H1 (cell line): Measurements from ENCODE around the gene ATM. TPM values are rescaled to one million over a fixed set of nuclear protein-coding genes. Genes with fewer than 3 reads are reported as not detected.
A peak's percentile ranks its signal among the peaks of the same experiment; 100 is the strongest.

ENCODE experiments used
- CTCF ChIA-PET: fragments of 300-600 bp; sonication (Branson Sonifier 250); formaldehyde crosslinking; loops from one replicate; lab custom pipeline; 2021; ENCODE audit not compliant: partially characterized antibody; lab: Charles Lee
- POLR2A ChIA-PET: fragments of 300-600 bp; sonication (Branson Sonifier 250); formaldehyde crosslinking; loops from one replicate; lab custom pipeline; 2021; ENCODE audit warnings: inconsistent platforms; ENCODE audit not compliant: partially characterized antibody; lab: Charles Lee
- DNase-seq, 2 experiments: peaks; one replicate each; pipeline versions ENCODE4 v3.0.0 to v3.0.0-alpha.2; 2010 to 2022; ENCODE audit warnings: low spot score in 2 of 2, low read depth in 1 of 2, mixed read lengths in 1 of 2
- FAIRE-seq: peaks from 2 replicates; lab custom pipeline; 2011; peaks lifted over from hg19 to GRCh38; lab: Jason Lieb, UNC
- H2AFZ ChIP-seq: 2 replicates; pipeline ENCODE4 v1.8.1; 2012; ENCODE audit warnings: low read length, inconsistent platforms
- H2AK5ac ChIP-seq: 2 replicates; pipeline ENCODE4 v1.6.1; 2013; ENCODE audit warnings: low read depth, low read length
- H2BK120ac ChIP-seq: replicated peaks from 2 replicates; pipeline ENCODE3; 2013; ENCODE audit warnings: low read depth, low read length, inconsistent platforms
- H2BK12ac ChIP-seq: 2 replicates; pipeline ENCODE4 v1.6.1; 2013; ENCODE audit warnings: low read depth, low read length
- H2BK15ac ChIP-seq: 2 replicates; pipeline ENCODE4 v1.6.1; 2013; ENCODE audit warnings: low read length
- H2BK20ac ChIP-seq: 2 replicates; pipeline ENCODE4 v1.6.1; 2013; ENCODE audit warnings: low read length
- H2BK5ac ChIP-seq: 2 replicates; pipeline ENCODE4 v1.6.1; 2013; ENCODE audit warnings: low read depth, low read length
- H3K14ac ChIP-seq: 2 replicates; pipeline ENCODE4 v1.6.1; 2013; ENCODE audit warnings: inconsistent platforms; ENCODE audit not compliant: insufficient read length
- H3K18ac ChIP-seq: 2 replicates; pipeline ENCODE4 v1.6.1; 2013; ENCODE audit warnings: low read length; ENCODE audit errors: extremely low read depth
- H3K23ac ChIP-seq: 2 replicates; pipeline ENCODE4 v1.6.1; 2013; ENCODE audit warnings: inconsistent platforms; ENCODE audit not compliant: insufficient read length
- H3K23me2 ChIP-seq: 2 replicates; pipeline ENCODE4 v1.6.1; 2013; ENCODE audit warnings: low read depth, low read length
- H3K27ac ChIP-seq: 2 replicates; pipeline ENCODE4 v1.6.1; 2011; ENCODE audit warnings: low read depth, low read length, inconsistent platforms
- H3K27me3 ChIP-seq, 4 experiments: replicated peaks in 1 of 4; 1 replicate in 1 of 4; 2 replicates in 3 of 4; pipeline versions ENCODE4 v1.6.1 to v1.8.1; 2011 to 2013; ENCODE audit warnings: low read length in 3 of 4, mild to moderate bottlenecking in 3 of 4, inconsistent platforms in 2 of 4, mixed read lengths in 2 of 4, moderate library complexity in 1 of 4; ENCODE audit not compliant: control insufficient read depth in 3 of 4, insufficient read depth in 3 of 4; ENCODE audit errors: extremely low read depth in 1 of 4
- H3K36me3 ChIP-seq, 4 experiments: 2 replicates each; pipeline versions ENCODE4 v1.6.1 to v1.8.1; 2011 to 2013; ENCODE audit warnings: mild to moderate bottlenecking in 4 of 4, low read length in 3 of 4, moderate library complexity in 2 of 4, control low read depth in 1 of 4, inconsistent platforms in 1 of 4; ENCODE audit not compliant: insufficient read depth in 4 of 4, control insufficient read depth in 2 of 4
- H3K4ac ChIP-seq: replicated peaks from 2 replicates; pipeline ENCODE3; 2013; ENCODE audit warnings: low read length, low read depth, mixed read lengths, inconsistent platforms; ENCODE audit not compliant: insufficient read length
- H3K4me1 ChIP-seq, 4 experiments: replicated peaks in 1 of 4; 1 replicate in 1 of 4; 2 replicates in 3 of 4; pipeline versions ENCODE4 v1.6.1 to v1.8.1; 2011 to 2013; ENCODE audit warnings: low read length in 3 of 4, inconsistent platforms in 2 of 4, mixed read lengths in 1 of 4; ENCODE audit not compliant: insufficient read depth in 4 of 4, control insufficient read depth in 3 of 4
- H3K4me2 ChIP-seq, 2 experiments: 2 replicates each; pipeline versions ENCODE4 v1.6.1 to v1.8.1; 2011 to 2013; ENCODE audit warnings: low read depth in 2 of 2, low read length in 2 of 2, control low read depth in 1 of 2, inconsistent platforms in 1 of 2, mild to moderate bottlenecking in 1 of 2; ENCODE audit not compliant: insufficient read depth in 1 of 2
- H3K4me3 ChIP-seq, 4 experiments: fragments of 200-600, 300-600 bp in 1 of 4; sonication (generic), shearing (Covaris generic), sonication (Bioruptor Twin) in 1 of 4; 2 replicates each; pipeline versions ENCODE4 v1.5.1 to v1.8.1; 2011 to 2016; ENCODE audit warnings: low read length in 4 of 4, low read depth in 3 of 4, control low read depth in 2 of 4, inconsistent platforms in 2 of 4, mild to moderate bottlenecking in 2 of 4, mixed read lengths in 1 of 4, moderate library complexity in 1 of 4; ENCODE audit not compliant: insufficient read depth in 2 of 4; ENCODE audit errors: extremely low read depth in 1 of 4
- H3K56ac ChIP-seq: replicated peaks from 2 replicates; pipeline ENCODE3; 2013; ENCODE audit warnings: low read depth, mild to moderate bottlenecking, mixed read lengths, low read length, inconsistent platforms; ENCODE audit not compliant: insufficient read length
- H3K79me1 ChIP-seq: 2 replicates; pipeline ENCODE4 v1.6.1; 2013; ENCODE audit warnings: low read depth, low read length, control low read depth
- H3K79me2 ChIP-seq, 2 experiments: 2 replicates each; pipeline versions ENCODE4 v1.6.1 to v1.8.1; 2012 to 2013; ENCODE audit warnings: low read length in 2 of 2, mild to moderate bottlenecking in 2 of 2, inconsistent platforms in 1 of 2; ENCODE audit not compliant: insufficient read depth in 2 of 2, control insufficient read depth in 1 of 2
- H3K9ac ChIP-seq, 4 experiments: replicated peaks in 1 of 4; 1 replicate in 1 of 4; 2 replicates in 3 of 4; pipeline versions ENCODE4 v1.6.1 to v1.8.1; 2011 to 2013; ENCODE audit warnings: low read depth in 3 of 4, low read length in 3 of 4, control low read depth in 2 of 4, mild to moderate bottlenecking in 2 of 4, moderate library complexity in 2 of 4, inconsistent platforms in 1 of 4; ENCODE audit errors: extremely low read depth in 1 of 4
- H3K9me3 ChIP-seq, 2 experiments: 2 replicates each; pipeline versions ENCODE4 v1.6.1 to v1.8.1; 2012 to 2013; ENCODE audit warnings: mild to moderate bottlenecking in 2 of 2, moderate library complexity in 2 of 2, control low read depth in 1 of 2, inconsistent platforms in 1 of 2, low read depth in 1 of 2, low read length in 1 of 2, mixed read lengths in 1 of 2; ENCODE audit not compliant: insufficient read depth in 2 of 2
- H4K20me1 ChIP-seq, 2 experiments: replicated peaks in 1 of 2; 2 replicates each; pipeline versions ENCODE3 to v1.8.1; 2011 to 2013; ENCODE audit warnings: inconsistent platforms in 2 of 2, low read length in 2 of 2, mild to moderate bottlenecking in 1 of 2; ENCODE audit not compliant: insufficient read depth in 2 of 2, control insufficient read depth in 1 of 2
- H4K5ac ChIP-seq: 2 replicates; pipeline ENCODE4 v1.6.1; 2013; ENCODE audit warnings: low read length, low read depth, mixed read lengths, inconsistent platforms; ENCODE audit not compliant: insufficient read length
- H4K8ac ChIP-seq: 2 replicates; pipeline ENCODE4 v1.8.0; 2013; ENCODE audit warnings: mild to moderate bottlenecking, moderate library complexity, low read length, inconsistent platforms; ENCODE audit not compliant: insufficient read depth; ENCODE audit errors: extremely low read depth
- H4K91ac ChIP-seq: replicated peaks from 2 replicates; pipeline ENCODE3; 2013; ENCODE audit warnings: low read length, mixed read lengths, inconsistent platforms; ENCODE audit not compliant: insufficient read length
- ATF2 ChIP-seq: IDR thresholded peaks from 2 replicates; pipeline ENCODE4 v1.6.1; 2012; ENCODE audit warnings: low read length, inconsistent platforms
- E2F6 ChIP-seq: IDR thresholded peaks from 2 replicates; pipeline ENCODE4 v1.6.1; 2012; ENCODE audit warnings: inconsistent platforms
- FOSL1 ChIP-seq: IDR thresholded peaks from 2 replicates; pipeline ENCODE4 v1.6.1; 2011; ENCODE audit warnings: mild to moderate bottlenecking, low read depth, low read length, moderate library complexity; ENCODE audit not compliant: insufficient read depth
- JUND ChIP-seq: IDR thresholded peaks from 2 replicates; pipeline ENCODE4 v1.6.1; 2011; ENCODE audit warnings: mild to moderate bottlenecking, improper control_type of control experiment, low read length
- RXRA ChIP-seq: IDR thresholded peaks from 2 replicates; pipeline ENCODE4 v1.6.1; 2011; ENCODE audit warnings: low read depth, mild to moderate bottlenecking, low read length, moderate library complexity; ENCODE audit not compliant: insufficient read depth
- WGBS, 2 experiments: shearing (Covaris generic) in 1 of 2; methylation state at CpG; one replicate each; pipeline versions ENCODE4 v1.1.6 to v1.1.7; 2013 to 2015; ENCODE audit warnings: low lambda C conversion rate in 2 of 2, mixed read lengths in 2 of 2, inconsistent platforms in 1 of 2, low coverage in 1 of 2, missing lambda C conversion rate in 1 of 2; ENCODE audit not compliant: insufficient replicate concordance in 2 of 2, insufficient coverage in 1 of 2, insufficient read length in 1 of 2; ENCODE audit errors: extremely low coverage in 1 of 2, missing lambda C conversion rate in 1 of 2; 5-methylcytosine and 5-hydroxymethylcytosine counted together
- polyA plus RNA-seq, 7 experiments: library from polyadenylated mRNA; depleted of rRNA in 3 of 7; stranded (reverse) in 5 of 7; unstranded in 2 of 7; fragments of >200 nt in 5 of 7; fragments of 200-250 nt in 2 of 7; gene quantifications; 1 replicate in 5 of 7; 2 replicates in 1 of 7; 4 replicates in 1 of 7; pipeline versions ENCODE4 v1.2.1 to v1.2.3, GENCODE V29; 2011 to 2013; ENCODE audit warnings: missing spikeins in 2 of 7, mixed read lengths in 2 of 7
- total RNA-seq: library from RNA; stranded (reverse); fragmentation: NEBNext Ultra II Directional; extraction: Animal tissue kit (Norgen Biotek cat#: 25700); gene quantifications from 2 replicates; pipeline ENCODE4 v1.2.1, GENCODE V29; 2021

The ATM gene
- total and polyA plus RNA-seq, 2 of the 8 experiments (the other 6 are each of a cell fraction or from before 2014, with no cell fraction given), result 14.9 to 55.4 TPM

GRCh38 chr11:108340973-108341372 is 118.1 kb downstream of the ATM start:
- WGBS, 2 experiments, result 73% methylated on average over 1 of the region's 1 CpG; no CpG with 5 or more reads in 1 of the 2 experiments
- CTCF ChIA-PET, result interaction anchor here (0.9 to 2.5 kb wide), 3 partner anchors 304 to 309 kb away, joined by 3 to 9 read pairs (median 3); no protein-coding TSS in a partner anchor
- FAIRE-seq, result no peak

More at GRCh38 chr11:108340973-108341372, 118.1 kb downstream of the ATM start:
- Histone ChIP-seq H2BK120ac (no peak overlapping the region), H3K14ac (no peak overlapping the region), H3K4ac (no peak overlapping the region), H2BK15ac (no peak overlapping the region), H3K27me3 (no peaks in the 10 kb centered on the region), H2AK5ac (no peak overlapping the region), H3K79me2 (no peaks in the 10 kb centered on the region), H3K4me1 (peaks cover 0 to 6% (median 0%) of the 10 kb centered on the region in 4 experiments; a peak in 1 of 7 replicates), H3K4me3 (no peak overlapping the region), H3K4me2 (no peak overlapping the region), H4K8ac (no peak overlapping the region), H4K20me1 (peaks cover 0 to 2% of the 10 kb centered on the region in 2 experiments), H3K9ac (0 out of 7 replicates have a peak overlapping the region, but pooled peaks of 1 of the 4 experiments have one; percentile 2), H2BK12ac (no peak overlapping the region), H3K56ac (no peak overlapping the region), H2AFZ (no peak overlapping the region), H3K23me2 (no peaks in the 10 kb centered on the region; the same call in 1 of the 2 replicates), H3K27ac (no peak overlapping the region), H3K23ac (no peak overlapping the region), H2BK5ac (no peak overlapping the region), H3K18ac (no peak overlapping the region), H4K5ac (no peak overlapping the region), H4K91ac (no peak overlapping the region), H3K9me3 (no peaks in the 10 kb centered on the region), H3K36me3 (peaks cover 0 to 16% (median 3%) of the 10 kb centered on the region in 4 experiments; a peak in 5 of 8 replicates), H3K79me1 (no peaks in the 10 kb centered on the region), H2BK20ac (no peak overlapping the region)
- TF ChIP-seq E2F6 (no peak), ATF2 (no peak), RXRA (no peak), FOSL1 (no peak), JUND (peak; percentile 91)
- POLR2A ChIA-PET, result no interaction called here
- DNase-seq, result peak in 1 of 2 experiments; percentile 7
